Activated CD8-positive, alpha-beta memory T cell treated with anti-CD3 and anti-CD28 coated beads, Interleukin-2, amount 10 ng/mL, durations not matched to agents 7 days and 5 days (primary cell): ENCODE data around the gene FAM107B. TPM values are rescaled to one million over a fixed set of nuclear protein-coding genes. Genes with fewer than 3 reads are reported as not detected.

Experiments
- ATAC-seq: fragments of 150-1000 bp; cut with Tn5 transposase; one replicate; pipeline ENCODE4 v1.10.0; 2021; ENCODE audit warnings: moderate library complexity
- CTCF ChIA-PET: fragments of 350-600 bp; sonication (Branson Sonifier 250); formaldehyde crosslinking; loops from one replicate; lab custom pipeline; 2021; ENCODE audit warnings: antibody characterized with exemption; lab: Charles Lee
- DNase-seq: peaks from one replicate; pipeline ENCODE4 v3.0.0-alpha.2; 2020
- H3K27ac Mint-ChIP-seq: one replicate; pipeline ENCODE4 v1.8.0; 2021; ENCODE audit warnings: mild to moderate bottlenecking, mixed read lengths
- H3K27me3 Mint-ChIP-seq: one replicate; pipeline ENCODE4 v1.8.0; 2021; ENCODE audit warnings: mixed read lengths
- H3K36me3 Mint-ChIP-seq: one replicate; pipeline ENCODE4 v1.8.0; 2021; ENCODE audit warnings: mild to moderate bottlenecking, mixed read lengths
- H3K4me1 Mint-ChIP-seq: one replicate; pipeline ENCODE4 v1.8.0; 2021; ENCODE audit warnings: mixed read lengths
- H3K4me3 Mint-ChIP-seq: one replicate; pipeline ENCODE4 v1.8.0; 2021; ENCODE audit warnings: mild to moderate bottlenecking, moderate library complexity, mixed read lengths
- H3K9me3 Mint-ChIP-seq: one replicate; pipeline ENCODE4 v1.8.0; 2022; ENCODE audit warnings: low read depth, mixed read lengths
- total RNA-seq, 2 experiments: library from RNA; stranded (reverse); gene quantifications; one replicate each; pipeline ENCODE4 v1.2.3, GENCODE V29; 2021

FAM107B gene
- total RNA-seq, 2 experiments from 2014 or later: 114 to 208 TPM

GRCh38 chr10:14707481-14707880, 67.2 kb downstream of the FAM107B start:
- no peaks in the 10 kb centered on the region for H3K36me3 Mint-ChIP-seq
- CTCF ChIA-PET: no interaction called here
- H3K27ac Mint-ChIP-seq: no peak overlapping the region

GRCh38 chr10:14705548-14706230, 69.0 kb downstream of the FAM107B start:
- no peak overlapping the region for H3K27ac Mint-ChIP-seq
- H3K4me3 Mint-ChIP-seq: no peak overlapping the region
- CTCF ChIA-PET: no interaction called here

More at GRCh38 chr10:14707481-14707880, 67.2 kb downstream of the FAM107B start:
- peaks cover 2% of the 10 kb centered on the region for H3K27me3 Mint-ChIP-seq
- H3K4me3 Mint-ChIP-seq: no peak overlapping the region
- no peaks in the 10 kb centered on the region for H3K4me1 Mint-ChIP-seq
- peaks cover 3% of the 10 kb centered on the region for H3K9me3 Mint-ChIP-seq
- no peak for ATAC-seq
- no peak for DNase-seq

DNA sequence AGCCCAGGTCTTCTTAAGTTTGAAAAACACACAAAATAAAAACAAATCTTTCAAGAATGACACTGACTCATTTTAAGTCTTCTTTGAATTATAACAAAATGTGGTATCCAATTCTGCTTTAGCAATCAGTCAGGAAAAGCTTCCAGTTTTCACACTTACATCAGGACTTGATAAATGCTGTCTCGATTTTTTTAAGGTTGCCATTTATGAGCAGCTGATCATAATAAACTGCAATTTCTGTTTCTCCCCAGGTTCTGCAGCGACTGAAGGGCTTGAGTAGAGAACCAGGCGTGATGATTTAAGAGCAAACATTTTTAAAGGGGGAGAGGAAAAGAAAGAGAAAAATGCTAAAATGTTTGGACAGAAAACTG, 71.1 kb downstream of the FAM107B start:
- no peak for DNase-seq
- no peak overlapping the region for H3K4me3 Mint-ChIP-seq
- ATAC-seq: no peak
- peaks cover 2% of the 10 kb centered on the region for H3K27me3 Mint-ChIP-seq
- CTCF ChIA-PET: no interaction called here
- H3K36me3 Mint-ChIP-seq: no peaks in the 10 kb centered on the region
- no peaks in the 10 kb centered on the region for H3K4me1 Mint-ChIP-seq
- H3K9me3 Mint-ChIP-seq: no peaks in the 10 kb centered on the region
- H3K27ac Mint-ChIP-seq: no peak overlapping the region

More at GRCh38 chr10:14705548-14706230, 69.0 kb downstream of the FAM107B start:
- H3K27me3 Mint-ChIP-seq: peaks cover 2% of the 10 kb centered on the region
- H3K4me1 Mint-ChIP-seq: no peaks in the 10 kb centered on the region
- ATAC-seq (no peak), DNase-seq (no peak)
- H3K9me3 Mint-ChIP-seq: peaks cover 3% of the 10 kb centered on the region
- H3K36me3 Mint-ChIP-seq: no peaks in the 10 kb centered on the region

DNA sequence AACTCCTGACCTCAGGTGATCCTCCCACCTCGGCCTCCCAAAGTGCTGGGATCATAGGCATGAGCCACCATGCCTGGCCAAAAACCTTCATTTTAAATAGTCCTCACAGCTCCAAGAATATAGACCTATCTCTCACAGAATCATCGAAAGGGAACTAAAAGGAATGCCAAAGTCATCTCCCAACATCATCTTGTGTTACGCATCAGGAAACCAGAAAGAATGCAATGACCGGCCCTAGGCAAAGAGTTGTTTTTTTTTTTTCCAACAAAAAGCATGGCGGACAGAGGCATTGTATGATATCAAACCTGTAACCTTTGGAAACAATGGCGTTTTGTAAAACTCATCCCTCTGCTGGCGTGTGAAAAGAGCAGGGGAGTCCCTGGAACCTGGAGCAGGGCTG, 73.2 kb downstream of the FAM107B start:
- CTCF ChIA-PET: interaction anchor here (1.6 kb wide), 1 partner anchor 9 kb away, joined by 5 read pairs; no protein-coding TSS in a partner anchor
- H3K27me3 Mint-ChIP-seq: peaks cover 2% of the 10 kb centered on the region
- no peak overlapping the region for H3K4me3 Mint-ChIP-seq
- no peaks in the 10 kb centered on the region for H3K9me3 Mint-ChIP-seq
- ATAC-seq: no peak
- H3K27ac Mint-ChIP-seq: no peak overlapping the region
- no peaks in the 10 kb centered on the region for H3K36me3 Mint-ChIP-seq
- no peaks in the 10 kb centered on the region for H3K4me1 Mint-ChIP-seq
- no peak for DNase-seq

- peaks cover 2% of the 10 kb centered on the region for H3K27me3 Mint-ChIP-seq
- H3K4me3 Mint-ChIP-seq: no peak overlapping the region
- ATAC-seq (no peak), DNase-seq (no peak)
- H3K36me3 Mint-ChIP-seq: no peaks in the 10 kb centered on the region
- CTCF ChIA-PET: no interaction called here
- H3K4me1 Mint-ChIP-seq: no peaks in the 10 kb centered on the region
- no peak overlapping the region for H3K27ac Mint-ChIP-seq
- no peaks in the 10 kb centered on the region for H3K9me3 Mint-ChIP-seq
Measured at GRCh38 chr10:14700546-14700945, 74.2 kb downstream of the FAM107B start.

DNA sequence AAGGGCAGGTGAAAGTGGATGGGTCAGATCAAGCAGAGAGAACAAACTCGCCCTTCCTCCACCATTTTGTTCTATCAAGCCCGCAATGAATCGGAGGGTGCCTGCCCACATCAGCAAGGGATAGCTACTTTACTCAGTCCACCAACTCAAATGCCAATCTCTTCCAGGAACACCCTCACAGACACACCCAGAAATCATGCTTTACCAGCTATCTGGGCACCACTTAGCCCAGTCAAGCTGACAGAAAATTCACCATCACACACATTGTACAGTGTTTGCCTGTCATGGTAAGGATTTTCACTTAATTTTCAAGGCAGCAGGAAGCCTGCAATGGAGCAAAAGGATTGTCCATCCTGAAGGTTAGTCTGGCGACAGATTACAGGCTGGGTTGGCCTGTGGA, 75.2 kb downstream of the FAM107B start:
- no peak overlapping the region for H3K27ac Mint-ChIP-seq
- no peak for ATAC-seq
- no peaks in the 10 kb centered on the region for H3K4me1 Mint-ChIP-seq
- no peaks in the 10 kb centered on the region for H3K36me3 Mint-ChIP-seq
- no peaks in the 10 kb centered on the region for H3K9me3 Mint-ChIP-seq
- H3K4me3 Mint-ChIP-seq: no peak overlapping the region
- CTCF ChIA-PET: no interaction called here
- H3K27me3 Mint-ChIP-seq: peaks cover 6% of the 10 kb centered on the region
- no peak for DNase-seq

GRCh38 chr10:14698829-14699170, 75.9 kb downstream of the FAM107B start:
- Mint-ChIP-seq H3K27me3 (peaks cover 6% of the 10 kb centered on the region), H3K9me3 (no peaks in the 10 kb centered on the region), H3K4me1 (no peaks in the 10 kb centered on the region), H3K27ac (no peak overlapping the region), H3K36me3 (no peaks in the 10 kb centered on the region), H3K4me3 (no peak overlapping the region)
- ATAC-seq (no peak), DNase-seq (no peak)
- CTCF ChIA-PET: no interaction called here

- no peak for ATAC-seq
- H3K27ac Mint-ChIP-seq: no peak overlapping the region
- CTCF ChIA-PET: no interaction called here
Measured at GRCh38 chr10:14698111-14698828, 76.4 kb downstream of the FAM107B start.

DNA sequence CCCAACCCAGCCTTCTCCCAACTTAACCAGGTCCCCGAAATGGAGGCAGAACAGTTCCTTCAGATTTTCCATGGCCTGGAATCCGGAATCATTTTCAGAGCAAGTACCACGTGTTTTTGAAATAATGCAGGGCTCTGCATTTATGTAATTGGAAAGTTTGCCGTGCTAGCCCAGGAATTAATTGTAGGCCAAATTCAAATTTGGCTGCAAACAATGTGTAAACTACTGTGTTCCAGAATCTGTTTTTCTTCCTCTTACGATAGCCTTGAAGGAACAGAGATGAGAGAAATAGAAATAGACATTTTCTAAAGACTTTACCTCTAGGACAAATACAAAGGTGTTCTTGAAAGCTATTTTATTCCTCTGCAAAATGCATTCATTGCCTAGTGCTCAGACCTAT, 77.4 kb downstream of the FAM107B start:
- no peak overlapping the region for H3K27ac Mint-ChIP-seq
- CTCF ChIA-PET: no interaction called here
- no peak overlapping the region for H3K4me3 Mint-ChIP-seq
- no peak for DNase-seq
- H3K36me3 Mint-ChIP-seq: no peaks in the 10 kb centered on the region
- peaks cover 6% of the 10 kb centered on the region for H3K4me1 Mint-ChIP-seq
- ATAC-seq: no peak
- peaks cover 8% of the 10 kb centered on the region for H3K27me3 Mint-ChIP-seq
- no peaks in the 10 kb centered on the region for H3K9me3 Mint-ChIP-seq

More at GRCh38 chr10:14698111-14698828, 76.4 kb downstream of the FAM107B start:
- H3K4me3 Mint-ChIP-seq: no peak overlapping the region
- no peaks in the 10 kb centered on the region for H3K9me3 Mint-ChIP-seq
- no peaks in the 10 kb centered on the region for H3K36me3 Mint-ChIP-seq
- peaks cover 9% of the 10 kb centered on the region for H3K27me3 Mint-ChIP-seq
- no peak for DNase-seq
- H3K4me1 Mint-ChIP-seq: no peaks in the 10 kb centered on the region

DNA sequence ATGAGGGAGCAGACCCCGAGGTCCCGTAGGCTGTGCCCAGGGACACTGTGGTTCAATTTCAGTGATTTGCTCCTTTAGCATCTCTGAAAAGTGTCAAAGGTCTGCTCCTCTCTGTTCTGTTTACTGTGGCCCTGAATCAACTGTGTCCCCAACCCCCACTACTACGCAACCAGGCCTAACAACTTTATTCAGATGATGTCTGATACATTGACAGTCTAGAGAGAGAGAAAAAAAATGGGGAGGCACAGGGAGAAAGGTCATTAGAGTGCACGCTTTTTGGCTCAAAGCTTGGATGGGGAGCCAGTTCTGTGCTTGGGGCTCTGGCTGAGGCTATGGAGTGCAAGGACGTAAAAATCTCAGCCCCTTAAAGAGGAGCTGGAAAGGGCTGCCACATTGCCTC, 77.9 kb downstream of the FAM107B start:
- Mint-ChIP-seq H3K27me3 (peaks cover 8% of the 10 kb centered on the region), H3K4me1 (peaks cover 11% of the 10 kb centered on the region), H3K4me3 (no peak overlapping the region), H3K27ac (no peak overlapping the region), H3K9me3 (no peaks in the 10 kb centered on the region), H3K36me3 (no peaks in the 10 kb centered on the region)
- DNase-seq (no peak), ATAC-seq (no peak)
- CTCF ChIA-PET: no interaction called here

DNA sequence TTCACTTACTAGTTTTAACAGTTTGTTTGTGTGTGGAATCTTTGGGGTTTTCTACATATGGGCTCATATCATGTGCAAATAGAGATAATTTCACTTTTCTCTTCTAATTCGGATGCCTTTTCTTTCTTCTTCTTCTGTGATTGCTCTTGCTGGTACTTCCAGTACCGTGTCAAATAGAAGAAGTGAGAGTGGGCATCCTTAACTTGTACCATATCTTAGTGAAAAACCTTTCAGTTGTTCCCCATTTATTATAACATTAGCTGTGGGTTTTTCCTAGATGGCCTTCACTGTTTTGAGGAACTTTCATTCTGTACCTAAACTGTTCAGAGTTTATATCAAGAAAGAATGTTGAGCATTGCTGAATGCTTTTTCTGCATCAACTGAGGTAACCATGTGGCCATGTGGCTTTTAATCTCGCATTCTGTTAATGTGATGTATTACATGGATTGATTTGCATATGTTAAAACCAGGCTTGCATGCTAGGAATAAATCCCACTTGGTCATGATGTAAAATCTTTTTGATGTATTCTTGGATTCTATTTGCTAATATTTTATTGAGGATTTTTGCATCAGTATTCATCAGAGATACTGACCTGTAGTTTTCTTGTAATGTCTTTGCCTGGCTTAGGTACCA, 78.7 kb downstream of the FAM107B start:
- no peaks in the 10 kb centered on the region for H3K9me3 Mint-ChIP-seq
- CTCF ChIA-PET: interaction anchor here (0.7 kb wide), 2 partner anchors 159 to 852 kb away, joined by 3 read pairs; no protein-coding TSS in a partner anchor

DNA sequence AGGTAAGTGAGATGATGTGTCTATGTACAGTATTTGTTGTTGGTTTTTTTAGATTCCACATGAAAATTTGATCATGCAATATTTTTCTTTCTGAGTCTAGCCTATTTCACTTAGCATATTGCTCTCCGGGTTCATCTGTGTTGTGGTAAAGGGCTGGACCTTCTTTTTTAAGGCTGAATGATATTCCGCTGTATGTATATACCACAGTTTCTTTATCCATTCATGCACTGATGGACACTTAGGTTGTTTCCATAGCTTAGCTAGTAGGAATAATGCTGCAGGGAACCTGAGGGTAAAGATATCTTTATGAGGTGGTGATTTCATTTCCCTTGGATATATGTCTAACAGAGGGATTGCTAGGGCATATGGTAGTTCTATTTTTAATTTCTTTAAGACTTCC, 80.8 kb downstream of the FAM107B start:
- H3K27ac Mint-ChIP-seq: no peak overlapping the region
- ATAC-seq (no peak), DNase-seq (no peak)
- H3K9me3 Mint-ChIP-seq: no peaks in the 10 kb centered on the region
- H3K4me1 Mint-ChIP-seq: peaks cover 11% of the 10 kb centered on the region
- H3K4me3 Mint-ChIP-seq: no peak overlapping the region
- CTCF ChIA-PET: no interaction called here
- H3K27me3 Mint-ChIP-seq: peaks cover 8% of the 10 kb centered on the region
- H3K36me3 Mint-ChIP-seq: no peaks in the 10 kb centered on the region

More for the DNA sequence above, 78.7 kb downstream of the FAM107B start:
- Mint-ChIP-seq H3K4me1 (peaks cover 11% of the 10 kb centered on the region), H3K4me3 (no peak overlapping the region), H3K36me3 (no peaks in the 10 kb centered on the region), H3K27me3 (peaks cover 8% of the 10 kb centered on the region), H3K27ac (no peak overlapping the region)
- DNase-seq: no peak
- no peak for ATAC-seq

DNA sequence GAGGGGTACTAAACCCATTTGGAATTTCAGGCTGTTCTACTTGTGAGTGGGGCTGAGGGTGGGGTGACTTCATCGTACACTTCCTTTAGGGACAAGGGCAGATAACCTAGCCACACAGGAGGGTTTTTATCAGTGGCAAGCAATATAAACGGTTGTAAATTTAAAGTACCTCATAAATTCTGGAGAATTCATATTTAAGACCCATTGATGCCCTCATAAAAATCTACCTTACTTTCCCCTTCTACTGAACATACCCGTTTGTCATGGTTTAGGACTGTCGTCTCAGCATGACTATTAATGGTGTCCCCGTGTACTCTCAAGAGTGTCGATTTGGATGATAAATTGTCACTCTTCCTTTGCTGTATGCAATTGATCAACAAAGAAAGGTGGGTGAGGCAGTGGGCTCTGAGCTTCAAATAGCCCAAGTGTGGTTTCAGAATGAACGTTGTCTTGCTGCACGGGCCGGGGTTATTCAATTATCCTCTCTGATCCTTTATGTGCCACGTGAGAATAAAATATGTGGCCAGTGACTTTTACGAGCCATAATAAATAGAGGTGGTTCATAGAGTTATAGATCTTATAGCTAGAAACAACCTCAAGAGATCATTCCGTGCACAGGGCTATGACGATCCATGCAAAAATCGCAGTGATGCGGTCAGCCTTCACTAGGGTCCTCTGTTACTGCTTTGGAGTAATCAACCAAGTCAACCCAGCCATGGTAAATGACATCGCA, 82.2 kb downstream of the FAM107B start:
- Mint-ChIP-seq H3K27me3 (peaks cover 8% of the 10 kb centered on the region), H3K27ac (no peak overlapping the region), H3K36me3 (no peaks in the 10 kb centered on the region), H3K4me1 (peaks cover 16% of the 10 kb centered on the region), H3K4me3 (no peak overlapping the region), H3K9me3 (no peaks in the 10 kb centered on the region)
- CTCF ChIA-PET: no interaction called here
- DNase-seq (no peak), ATAC-seq (peak; percentile 39)
